C4-2B (cell line): Measurements from ENCODE around the gene DDR1.

Experiments used
- H3K27ac ChIP-seq: fragments of 450-650 bp; 2 replicates; pipeline ENCODE4 v1.5.1; 2017
- ZFX ChIP-seq: fragments of 450-650 bp; IDR thresholded peaks from 2 replicates; pipeline ENCODE4 v1.6.1; 2017
- TF ChIP-seq, protein P1 (sequence below): fragments of 450-650 bp; conservative IDR thresholded peaks from 2 replicates; pipeline ENCODE4 v1.5.1; 2017; ENCODE audit warnings: mild to moderate bottlenecking

DDR1 gene

GRCh38 chr6:30928677-30929076 is 44.4 kb downstream of the DDR1 start:
- no peak for TF ChIP-seq ZFX
- TF ChIP-seq, protein P1, sequence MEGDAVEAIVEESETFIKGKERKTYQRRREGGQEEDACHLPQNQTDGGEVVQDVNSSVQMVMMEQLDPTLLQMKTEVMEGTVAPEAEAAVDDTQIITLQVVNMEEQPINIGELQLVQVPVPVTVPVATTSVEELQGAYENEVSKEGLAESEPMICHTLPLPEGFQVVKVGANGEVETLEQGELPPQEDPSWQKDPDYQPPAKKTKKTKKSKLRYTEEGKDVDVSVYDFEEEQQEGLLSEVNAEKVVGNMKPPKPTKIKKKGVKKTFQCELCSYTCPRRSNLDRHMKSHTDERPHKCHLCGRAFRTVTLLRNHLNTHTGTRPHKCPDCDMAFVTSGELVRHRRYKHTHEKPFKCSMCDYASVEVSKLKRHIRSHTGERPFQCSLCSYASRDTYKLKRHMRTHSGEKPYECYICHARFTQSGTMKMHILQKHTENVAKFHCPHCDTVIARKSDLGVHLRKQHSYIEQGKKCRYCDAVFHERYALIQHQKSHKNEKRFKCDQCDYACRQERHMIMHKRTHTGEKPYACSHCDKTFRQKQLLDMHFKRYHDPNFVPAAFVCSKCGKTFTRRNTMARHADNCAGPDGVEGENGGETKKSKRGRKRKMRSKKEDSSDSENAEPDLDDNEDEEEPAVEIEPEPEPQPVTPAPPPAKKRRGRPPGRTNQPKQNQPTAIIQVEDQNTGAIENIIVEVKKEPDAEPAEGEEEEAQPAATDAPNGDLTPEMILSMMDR = no peak
- no peak overlapping the region for H3K27ac ChIP-seq

DNA sequence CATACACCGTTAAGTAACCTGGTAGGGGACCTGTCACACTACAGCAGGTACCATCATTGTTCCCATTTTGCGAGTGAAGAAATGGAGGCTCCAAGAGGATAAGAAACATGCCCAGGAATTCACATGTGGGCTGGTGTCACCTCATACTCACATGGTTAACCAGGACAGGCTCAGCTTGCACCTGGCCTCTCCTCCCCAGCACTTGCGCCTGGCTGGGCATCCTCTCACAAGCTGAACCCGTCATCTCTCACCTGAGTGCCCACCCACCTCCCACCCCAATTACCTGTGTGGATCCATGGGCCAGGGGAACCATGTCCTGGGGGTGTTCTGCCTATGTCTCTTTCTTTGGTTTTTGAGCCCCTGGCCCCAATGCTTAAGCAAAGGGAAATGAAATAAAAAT is 46.2 kb downstream of the DDR1 start:
- no peak overlapping the region for H3K27ac ChIP-seq
- TF ChIP-seq, protein P1 = no peak
- TF ChIP-seq ZFX = no peak

GRCh38 chr6:30931272-30931671 is 47.0 kb downstream of the DDR1 start:
- no peak overlapping the region for H3K27ac ChIP-seq

DNA sequence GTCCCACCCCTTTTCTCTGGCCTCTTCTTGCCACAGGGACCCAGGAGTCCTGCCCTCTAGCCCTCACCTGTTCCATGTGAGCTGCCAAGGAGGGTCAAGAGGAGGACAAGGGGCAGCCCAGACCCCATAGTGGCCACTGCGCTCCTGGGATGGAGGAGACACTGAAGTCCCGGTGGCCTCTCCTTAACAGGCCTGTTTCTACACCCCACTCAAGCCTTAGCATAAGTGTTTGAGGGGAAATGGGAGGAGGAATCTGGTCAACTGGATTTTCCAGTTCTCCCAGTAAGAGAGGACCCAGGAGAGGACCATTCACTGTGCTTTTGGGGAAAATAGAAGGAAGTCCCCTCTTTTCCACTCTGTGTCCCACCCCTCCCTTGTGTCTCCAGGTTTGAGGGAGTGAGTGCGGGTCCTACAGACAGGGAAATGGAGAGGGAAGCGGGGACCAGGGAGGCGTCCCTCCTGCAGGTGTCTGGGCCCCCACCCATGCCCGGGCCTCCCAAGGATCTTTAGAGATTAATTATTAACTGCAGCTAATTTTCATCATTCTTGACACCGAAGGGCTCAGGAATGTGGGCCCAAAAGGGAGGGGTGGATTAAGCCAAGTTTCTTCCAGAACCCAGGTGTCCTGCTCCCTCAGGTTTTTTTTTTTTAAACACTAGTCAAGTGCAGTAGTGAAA is 47.8 kb downstream of the DDR1 start, which contains the start of gene SFTA2:
Gene SFTA2, minus strand, starts transcription at position 202 of the 677 bp plus-strand sequence. Its CDS starts 74 bp downstream, at position 128.
- no peak within 1 kb of the TSS for H3K27ac ChIP-seq
- TF ChIP-seq, protein P1 = no peak
- no peak for TF ChIP-seq ZFX

More at GRCh38 chr6:30931272-30931671, 47.0 kb downstream of the DDR1 start:
- TF ChIP-seq ZFX = no peak
- TF ChIP-seq, protein P1 = no peak

DNA sequence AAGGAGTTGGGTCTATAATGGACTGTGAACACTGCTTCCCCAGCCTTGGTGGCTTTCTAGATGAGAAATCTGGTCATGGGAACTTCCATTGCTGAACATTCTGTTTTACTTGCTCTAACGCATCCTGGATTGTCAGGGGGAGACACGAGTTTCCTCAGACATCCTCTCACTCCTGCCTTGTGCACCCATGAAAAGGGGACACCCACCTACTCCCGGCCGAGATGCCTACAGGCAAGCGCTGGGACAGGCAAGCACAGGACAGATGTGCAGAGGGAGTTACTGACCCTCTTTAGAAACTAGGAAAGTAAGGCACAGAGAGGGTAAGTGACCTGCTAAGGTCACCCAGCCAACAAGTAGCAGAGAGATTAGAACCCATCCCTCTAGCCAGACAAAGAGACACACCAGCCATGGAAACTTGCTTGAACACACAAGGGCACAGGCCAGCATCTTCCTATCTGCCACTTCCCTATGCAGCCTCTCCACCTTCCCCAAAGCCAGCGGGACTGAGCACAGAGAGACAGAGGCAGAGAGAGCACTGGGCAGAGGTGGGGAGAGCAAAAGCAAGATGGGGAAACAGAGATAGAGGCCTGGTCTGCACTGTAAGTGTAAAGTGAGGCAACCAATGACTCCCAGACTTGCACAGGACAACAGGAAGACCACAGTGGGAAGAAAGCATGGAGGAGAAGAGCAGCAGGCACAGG is 48.5 kb downstream of the DDR1 start:
- TF ChIP-seq, protein P1 = no peak
- no peak for TF ChIP-seq ZFX

GRCh38 chr6:30935018-30935417 is 50.7 kb downstream of the DDR1 start:
- TF ChIP-seq, protein P1 = no peak
- TF ChIP-seq ZFX = no peak
- H3K27ac ChIP-seq = no peak overlapping the region

More for the DNA sequence above, 48.5 kb downstream of the DDR1 start:
- H3K27ac ChIP-seq = no peak overlapping the region

- H3K27ac ChIP-seq = no peak overlapping the region
- no peak for TF ChIP-seq ZFX
These were observed 52.9 kb downstream of the DDR1 start for GRCh38 chr6:30937265-30937664.
